Neural cell (in vitro differentiated cells): Measurements from ENCODE around the gene CLDN22. TPM values are rescaled to one million over a fixed set of nuclear protein-coding genes. Genes with fewer than 3 reads are reported as not detected.

Experiments used
- H2AFZ ChIP-seq: fragments of 200-600, 300-800 bp; sonication (generic), shearing (Covaris generic); 2 replicates; pipeline ENCODE4 v1.6.0; 2014; ENCODE audit warnings: low read depth, mild to moderate bottlenecking, antibody characterized with exemption, low read length, moderate library complexity
- H3F3A ChIP-seq: fragments of 200-600 bp; shearing (Covaris generic); 2 replicates; pipeline ENCODE4 v1.6.1; 2016; ENCODE audit warnings: mild to moderate bottlenecking, moderate library complexity, mixed read lengths, antibody characterized with exemption, low read length; ENCODE audit not compliant: insufficient read depth, poor library complexity, severe bottlenecking
- H3K27ac ChIP-seq: fragments of 200-600, 300-800 bp; sonication (generic), shearing (Covaris generic); 2 replicates; pipeline ENCODE4 v1.5.1; 2014; ENCODE audit warnings: mild to moderate bottlenecking, low read length, moderate library complexity
- H3K27me3 ChIP-seq: fragments of 300-800, 200-600 bp; sonication (generic), shearing (Covaris generic); 2 replicates; pipeline ENCODE4 v1.6.0; 2014; ENCODE audit warnings: mild to moderate bottlenecking, low read depth, low read length, moderate library complexity; ENCODE audit not compliant: insufficient read depth
- H3K36me3 ChIP-seq: fragments of 300-800, 200-600 bp; sonication (generic), shearing (Covaris generic); 2 replicates; pipeline ENCODE4 v1.5.1; 2014; ENCODE audit warnings: mild to moderate bottlenecking, antibody characterized with exemption, low read length, moderate library complexity; ENCODE audit not compliant: insufficient read depth
- H3K4me2 ChIP-seq: fragments of 300-800, 200-600 bp; sonication (generic), shearing (Covaris generic); 2 replicates; pipeline ENCODE4 v1.6.0; 2014; ENCODE audit warnings: mild to moderate bottlenecking, low read length
- H3K4me3 ChIP-seq: fragments of 300-800, 200-600 bp; sonication (generic), shearing (Covaris generic); 2 replicates; pipeline ENCODE4 v1.5.1; 2014; ENCODE audit warnings: mild to moderate bottlenecking, low read length, moderate library complexity
- H3K79me2 ChIP-seq: fragments of 200-600 bp; shearing (Covaris generic); replicated peaks from 2 replicates; pipeline ENCODE4 v1.6.0; 2014; ENCODE audit warnings: mild to moderate bottlenecking, low read length, moderate library complexity; ENCODE audit not compliant: insufficient read depth
- H3K9ac ChIP-seq: fragments of 300-800, 200-600 bp; sonication (generic), shearing (Covaris generic); 2 replicates; pipeline ENCODE4 v1.6.1; 2016; ENCODE audit warnings: mild to moderate bottlenecking, low read length, mixed read lengths
- H3K9me2 ChIP-seq: fragments of 200-600 bp; shearing (Covaris generic); 2 replicates; pipeline ENCODE4 v1.6.1; 2016; ENCODE audit warnings: mild to moderate bottlenecking, low read length, mixed read lengths; ENCODE audit not compliant: insufficient read depth
- H3K9me3 ChIP-seq: fragments of 200-600, 300-800 bp; sonication (generic), shearing (Covaris generic); 2 replicates; pipeline ENCODE4 v1.6.1; 2016; ENCODE audit warnings: mild to moderate bottlenecking, mixed run types, low read length, moderate library complexity, mixed read lengths
- H4K20me1 ChIP-seq: fragments of 200-600 bp; shearing (Covaris generic); 2 replicates; pipeline ENCODE4 v1.6.1; 2016; ENCODE audit warnings: mild to moderate bottlenecking, mixed run types; ENCODE audit not compliant: insufficient read depth
- EP300 ChIP-seq: fragments of 450-650 bp; conservative IDR thresholded peaks from 2 replicates; pipeline ENCODE4 v1.6.1; 2014; ENCODE audit warnings: antibody characterized with exemption, mild to moderate bottlenecking, moderate library complexity; ENCODE audit not compliant: poor library complexity, severe bottlenecking
- EZH2 ChIP-seq: fragments of 200-600, 300-800 bp; shearing (Covaris generic), sonication (generic); IDR thresholded peaks from 2 replicates; pipeline ENCODE4 v1.6.1; 2014; ENCODE audit warnings: antibody characterized with exemption, low read length, borderline replicate concordance, mild to moderate bottlenecking; ENCODE audit not compliant: insufficient read depth, poor library complexity, severe bottlenecking
- MXI1 ChIP-seq: fragments of 450-650 bp; conservative IDR thresholded peaks from 2 replicates; pipeline ENCODE4 v1.6.1; 2014; ENCODE audit warnings: antibody characterized with exemption, mild to moderate bottlenecking; ENCODE audit not compliant: poor library complexity, severe bottlenecking
- POLR2AphosphoS5 ChIP-seq: IDR thresholded peaks from 2 replicates; pipeline ENCODE4 v1.6.1; 2012
- RAD21 ChIP-seq: fragments of 450-650 bp; conservative IDR thresholded peaks from 2 replicates; pipeline ENCODE4 v1.6.1; 2014; ENCODE audit warnings: antibody characterized with exemption, mild to moderate bottlenecking, moderate library complexity
- SMC3 ChIP-seq: fragments of 450-650 bp; conservative IDR thresholded peaks from 2 replicates; pipeline ENCODE4 v1.6.1; 2014; ENCODE audit warnings: antibody characterized with exemption, mild to moderate bottlenecking, moderate library complexity; ENCODE audit not compliant: poor library complexity
- TAF1 ChIP-seq: IDR thresholded peaks from 2 replicates; pipeline ENCODE4 v1.6.1; 2012; ENCODE audit warnings: low read depth
- polyA plus RNA-seq: library from polyadenylated mRNA; depleted of rRNA; stranded (reverse); fragments of >200 nt; gene quantifications from 2 replicates; pipeline ENCODE4 v1.2.3, GENCODE V29; 2014
- TF ChIP-seq, protein P1 (sequence below): fragments of 450-650 bp; IDR thresholded peaks from 2 replicates; pipeline ENCODE4 v1.5.1; 2014; ENCODE audit warnings: antibody characterized with exemption, mild to moderate bottlenecking, moderate library complexity; ENCODE audit not compliant: poor library complexity, severe bottlenecking
- TF ChIP-seq, protein P2 (sequence below): IDR thresholded peaks from 2 replicates; pipeline ENCODE4 v1.6.1; 2012; ENCODE audit warnings: borderline replicate concordance

Gene CLDN22
- polyA plus RNA-seq, 1 donor from 2014 or later, result not detected

DNA sequence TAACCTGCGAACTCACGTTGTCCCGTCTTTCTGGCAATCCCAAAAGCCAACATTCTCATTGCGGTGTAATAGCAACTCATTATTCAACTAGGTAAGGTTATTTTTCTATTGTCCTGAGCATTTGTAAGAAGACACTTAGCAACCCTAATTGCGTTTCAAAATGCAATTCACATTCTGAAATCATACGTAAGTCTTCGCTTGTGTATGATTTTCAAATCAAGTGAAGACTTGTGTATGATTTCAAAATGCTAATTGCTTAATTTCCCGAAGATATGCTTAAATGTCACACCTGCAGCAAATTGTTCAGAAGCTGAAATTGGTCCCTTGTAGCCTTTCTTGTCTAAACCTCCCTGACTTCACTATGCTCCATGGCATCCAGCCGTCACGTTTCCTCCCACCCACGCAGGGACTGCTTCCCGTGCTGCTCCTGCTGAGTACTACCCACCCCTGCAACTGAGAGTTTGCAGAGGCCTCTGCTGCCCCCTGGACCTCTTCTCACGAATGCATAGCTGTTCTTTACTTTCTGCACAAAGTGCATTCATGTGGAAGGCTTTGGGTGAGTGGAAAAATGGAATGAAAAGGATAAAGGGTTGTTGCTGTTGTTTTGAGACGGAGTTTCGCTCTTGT is 43.0 kb upstream of the CLDN22 start:
- Histone ChIP-seq H3K36me3 (no peaks in the 10 kb centered on the region), H3K9ac (no peak overlapping the region), H4K20me1 (no peaks in the 10 kb centered on the region), H3K79me2 (no peaks in the 10 kb centered on the region), H3F3A (no peaks in the 10 kb centered on the region), H2AFZ (no peak overlapping the region), H3K27ac (no peak overlapping the region), H3K4me2 (no peak overlapping the region), H3K27me3 (no peaks in the 10 kb centered on the region), H3K9me3 (no peaks in the 10 kb centered on the region), H3K4me3 (no peak overlapping the region), H3K9me2 (no peaks in the 10 kb centered on the region)
- no peak for TF ChIP-seq TAF1
- TF ChIP-seq, protein P1, sequence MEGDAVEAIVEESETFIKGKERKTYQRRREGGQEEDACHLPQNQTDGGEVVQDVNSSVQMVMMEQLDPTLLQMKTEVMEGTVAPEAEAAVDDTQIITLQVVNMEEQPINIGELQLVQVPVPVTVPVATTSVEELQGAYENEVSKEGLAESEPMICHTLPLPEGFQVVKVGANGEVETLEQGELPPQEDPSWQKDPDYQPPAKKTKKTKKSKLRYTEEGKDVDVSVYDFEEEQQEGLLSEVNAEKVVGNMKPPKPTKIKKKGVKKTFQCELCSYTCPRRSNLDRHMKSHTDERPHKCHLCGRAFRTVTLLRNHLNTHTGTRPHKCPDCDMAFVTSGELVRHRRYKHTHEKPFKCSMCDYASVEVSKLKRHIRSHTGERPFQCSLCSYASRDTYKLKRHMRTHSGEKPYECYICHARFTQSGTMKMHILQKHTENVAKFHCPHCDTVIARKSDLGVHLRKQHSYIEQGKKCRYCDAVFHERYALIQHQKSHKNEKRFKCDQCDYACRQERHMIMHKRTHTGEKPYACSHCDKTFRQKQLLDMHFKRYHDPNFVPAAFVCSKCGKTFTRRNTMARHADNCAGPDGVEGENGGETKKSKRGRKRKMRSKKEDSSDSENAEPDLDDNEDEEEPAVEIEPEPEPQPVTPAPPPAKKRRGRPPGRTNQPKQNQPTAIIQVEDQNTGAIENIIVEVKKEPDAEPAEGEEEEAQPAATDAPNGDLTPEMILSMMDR, result no peak
- TF ChIP-seq, protein P2, sequence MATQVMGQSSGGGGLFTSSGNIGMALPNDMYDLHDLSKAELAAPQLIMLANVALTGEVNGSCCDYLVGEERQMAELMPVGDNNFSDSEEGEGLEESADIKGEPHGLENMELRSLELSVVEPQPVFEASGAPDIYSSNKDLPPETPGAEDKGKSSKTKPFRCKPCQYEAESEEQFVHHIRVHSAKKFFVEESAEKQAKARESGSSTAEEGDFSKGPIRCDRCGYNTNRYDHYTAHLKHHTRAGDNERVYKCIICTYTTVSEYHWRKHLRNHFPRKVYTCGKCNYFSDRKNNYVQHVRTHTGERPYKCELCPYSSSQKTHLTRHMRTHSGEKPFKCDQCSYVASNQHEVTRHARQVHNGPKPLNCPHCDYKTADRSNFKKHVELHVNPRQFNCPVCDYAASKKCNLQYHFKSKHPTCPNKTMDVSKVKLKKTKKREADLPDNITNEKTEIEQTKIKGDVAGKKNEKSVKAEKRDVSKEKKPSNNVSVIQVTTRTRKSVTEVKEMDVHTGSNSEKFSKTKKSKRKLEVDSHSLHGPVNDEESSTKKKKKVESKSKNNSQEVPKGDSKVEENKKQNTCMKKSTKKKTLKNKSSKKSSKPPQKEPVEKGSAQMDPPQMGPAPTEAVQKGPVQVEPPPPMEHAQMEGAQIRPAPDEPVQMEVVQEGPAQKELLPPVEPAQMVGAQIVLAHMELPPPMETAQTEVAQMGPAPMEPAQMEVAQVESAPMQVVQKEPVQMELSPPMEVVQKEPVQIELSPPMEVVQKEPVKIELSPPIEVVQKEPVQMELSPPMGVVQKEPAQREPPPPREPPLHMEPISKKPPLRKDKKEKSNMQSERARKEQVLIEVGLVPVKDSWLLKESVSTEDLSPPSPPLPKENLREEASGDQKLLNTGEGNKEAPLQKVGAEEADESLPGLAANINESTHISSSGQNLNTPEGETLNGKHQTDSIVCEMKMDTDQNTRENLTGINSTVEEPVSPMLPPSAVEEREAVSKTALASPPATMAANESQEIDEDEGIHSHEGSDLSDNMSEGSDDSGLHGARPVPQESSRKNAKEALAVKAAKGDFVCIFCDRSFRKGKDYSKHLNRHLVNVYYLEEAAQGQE, result no peak
- TF ChIP-seq SMC3, result no peak
- TF ChIP-seq MXI1, result no peak
- TF ChIP-seq EZH2, result no peak
- TF ChIP-seq POLR2AphosphoS5, result no peak
- no peak for TF ChIP-seq RAD21
- TF ChIP-seq EP300, result no peak

DNA sequence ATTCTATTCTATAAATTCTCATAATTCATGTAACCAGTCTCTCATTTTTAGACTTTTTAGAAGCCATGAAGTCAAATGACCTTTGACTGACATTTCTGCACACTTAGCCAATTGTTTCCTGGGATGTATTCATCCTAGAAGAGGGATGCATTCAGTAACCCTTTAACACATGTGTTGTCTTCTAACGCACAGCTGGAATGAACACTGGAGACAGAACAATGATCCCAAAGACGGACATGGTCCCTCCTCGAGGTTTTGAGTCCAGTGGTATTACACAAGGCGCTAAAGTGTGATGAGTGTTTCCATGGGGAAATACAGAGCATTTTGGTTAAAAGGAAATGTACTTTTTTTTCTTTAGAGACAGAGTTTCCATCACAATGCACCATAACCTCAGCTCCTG is 42.0 kb upstream of the CLDN22 start:
- Histone ChIP-seq H3K9me3 (no peaks in the 10 kb centered on the region), H4K20me1 (no peaks in the 10 kb centered on the region), H3K9me2 (no peaks in the 10 kb centered on the region), H3K27ac (no peak overlapping the region), H3F3A (no peaks in the 10 kb centered on the region), H2AFZ (no peak overlapping the region), H3K4me2 (no peak overlapping the region), H3K4me3 (no peak overlapping the region), H3K9ac (no peak overlapping the region), H3K36me3 (no peaks in the 10 kb centered on the region), H3K27me3 (no peaks in the 10 kb centered on the region), H3K79me2 (no peaks in the 10 kb centered on the region)
- TF ChIP-seq, protein P1, result no peak
- TF ChIP-seq EP300 (no peak), POLR2AphosphoS5 (no peak), EZH2 (no peak), MXI1 (no peak), RAD21 (no peak), SMC3 (no peak), TAF1 (no peak)
